Suppressor macrophage treated with lipopolysaccharide for 4 hours (primary cell): ENCODE results near the gene UXT.

Experiments
- DNase-seq: peaks from one replicate; pipeline ENCODE4 v3.0.0-alpha.2; 2020

UXT gene

DNA sequence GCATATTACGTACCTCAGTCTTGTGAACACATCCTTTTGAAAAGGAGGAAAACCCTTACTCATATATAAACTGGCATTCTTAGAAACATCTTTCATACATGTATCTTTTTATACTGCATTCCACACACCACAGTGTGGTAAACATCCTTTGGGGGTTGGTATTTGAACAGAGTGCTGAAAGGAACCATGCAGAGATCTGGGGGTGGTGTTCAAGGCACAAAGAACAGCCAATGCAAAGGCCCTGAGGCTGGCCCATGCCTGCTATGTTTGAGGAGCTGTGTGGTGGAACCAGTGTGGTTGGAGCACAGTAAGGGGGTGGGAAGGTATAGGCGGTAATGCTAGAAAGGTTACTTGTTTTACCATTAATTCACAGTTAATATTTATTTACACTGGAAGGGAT is 10.6 kb downstream of the UXT start:
- DNase-seq = no peak

DNA sequence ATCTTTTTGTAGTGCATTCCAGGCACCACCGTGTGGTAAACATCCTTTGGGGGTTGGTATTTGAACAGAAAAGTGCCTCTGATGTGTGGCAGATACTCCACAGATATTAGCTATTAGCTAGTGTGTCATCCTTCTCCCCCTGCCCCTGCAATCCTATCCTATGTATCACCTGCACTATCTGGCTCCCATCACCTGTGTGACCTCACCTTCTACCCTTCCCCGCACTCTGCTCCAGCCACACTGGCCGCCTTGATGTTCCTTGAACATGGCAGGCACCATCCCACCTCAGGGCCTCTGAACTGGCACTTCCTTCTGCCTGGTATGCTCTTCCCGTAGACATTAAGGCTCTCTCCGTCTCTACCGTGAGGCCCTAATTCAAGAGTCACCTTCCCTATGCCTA is 12.3 kb downstream of the UXT start:
- no peak for DNase-seq

DNA sequence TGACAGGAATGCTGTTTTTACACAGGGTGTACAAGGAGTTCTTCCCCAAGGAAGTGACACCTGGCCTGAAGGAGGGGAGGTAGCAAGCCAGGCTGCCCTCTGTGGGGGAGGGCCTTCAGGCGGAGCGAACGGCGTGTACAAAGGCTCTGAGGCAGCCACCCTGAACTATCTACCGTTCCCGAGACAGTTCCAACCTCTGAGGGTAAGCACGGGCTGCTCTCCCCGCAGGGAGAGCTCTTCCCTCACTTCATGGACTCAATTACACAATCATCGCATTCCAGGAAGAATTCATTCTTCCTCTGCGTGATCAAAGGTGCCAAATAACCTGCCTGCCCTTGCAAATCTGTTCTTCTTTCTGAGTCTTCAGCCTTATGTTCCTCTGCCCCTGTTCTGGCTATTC is 13.4 kb downstream of the UXT start:
- no peak for DNase-seq

GRCh38 chrX:47644557-47645091 is 14.4 kb downstream of the UXT start:
- no peak for DNase-seq

DNA sequence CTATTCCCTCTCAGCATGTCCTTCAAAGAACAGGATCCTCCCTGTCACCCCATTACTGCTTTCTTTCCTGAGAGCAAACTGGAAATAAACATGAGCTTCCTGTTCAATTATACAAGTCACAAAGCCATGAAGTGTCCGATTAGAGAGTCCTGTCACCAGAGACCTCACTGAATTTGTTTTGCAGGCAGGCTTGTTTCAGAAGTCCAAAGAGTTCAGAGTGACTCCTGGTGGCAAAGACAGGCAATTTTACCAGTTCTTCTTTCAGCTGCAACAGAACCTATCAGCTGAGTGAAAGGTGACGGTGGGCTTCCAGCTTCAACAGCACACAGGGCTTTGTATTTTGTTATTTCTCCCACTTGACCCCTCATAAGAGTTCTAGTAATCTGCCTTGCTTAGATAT is 15.1 kb downstream of the UXT start:
- DNase-seq = no peak

GRCh38 chrX:47638816-47639215 is 20.2 kb downstream of the UXT start:
- DNase-seq = no peak

DNA sequence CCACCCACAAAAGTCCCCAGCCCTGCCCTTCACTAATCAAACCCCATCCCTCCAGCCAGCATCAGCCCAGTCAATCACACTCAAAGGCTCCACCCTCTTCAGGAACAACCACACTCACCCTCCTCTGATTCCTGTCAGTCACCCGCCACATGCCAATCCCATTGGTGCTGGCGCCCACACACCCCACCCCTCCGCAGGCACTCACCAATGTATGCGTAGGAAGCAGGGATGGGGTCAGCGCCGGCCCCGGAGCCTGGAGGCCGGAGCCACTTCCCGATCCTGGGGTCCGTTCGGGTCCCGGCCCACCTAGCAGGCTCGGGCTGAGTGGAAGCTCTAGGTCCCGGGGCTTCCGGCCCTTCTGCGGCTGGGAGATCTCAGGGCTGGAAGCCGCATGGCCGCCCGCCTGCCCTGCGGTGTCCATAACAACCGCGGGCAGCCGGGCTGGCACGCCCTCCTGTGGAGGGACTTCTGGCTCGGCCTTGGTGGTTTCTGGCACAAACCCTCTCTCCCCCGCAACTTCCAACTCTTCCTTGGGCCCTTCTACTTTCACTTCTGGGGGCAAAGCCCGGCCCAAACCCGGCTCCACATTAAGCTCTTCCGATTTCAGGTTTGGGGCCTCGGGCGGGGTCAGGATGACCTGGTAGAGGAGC is 21.3 kb downstream of the UXT start:
- peak; percentile 76 for DNase-seq

DNA sequence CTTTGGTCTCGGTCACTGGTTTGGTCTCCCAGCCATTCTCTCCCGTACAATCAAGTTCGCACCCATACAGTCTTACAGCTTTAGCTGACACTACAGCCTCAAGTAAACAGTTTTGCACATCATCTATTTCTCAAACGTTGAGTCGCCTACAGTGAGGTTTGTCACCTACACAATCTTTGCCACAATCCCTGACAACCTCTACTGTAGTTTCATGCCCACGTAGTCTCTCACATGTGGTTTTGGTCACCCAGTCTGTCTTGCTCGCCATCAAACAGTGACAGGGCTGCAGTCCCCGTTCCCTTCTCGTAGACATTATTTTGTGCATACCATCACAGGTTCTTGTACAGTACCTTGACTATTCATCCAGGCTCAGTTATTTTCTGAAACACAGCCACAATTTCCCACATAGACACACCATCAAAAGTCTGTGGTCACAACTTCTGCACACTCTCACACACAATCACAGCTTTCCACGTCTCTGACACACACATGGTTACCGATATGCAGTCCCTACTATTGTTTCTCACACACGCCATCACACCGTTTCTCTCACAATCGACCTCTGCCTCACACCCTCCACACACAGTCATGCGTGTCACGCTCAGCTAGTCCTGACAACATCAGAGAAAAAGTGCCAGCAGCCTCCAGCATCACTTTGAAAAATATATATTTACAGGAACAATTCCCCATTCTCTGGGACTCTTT is 24.0 kb downstream of the UXT start:
- no peak for DNase-seq

GRCh38 chrX:47633689-47634590 is 25.0 kb downstream of the UXT start:
- peak; percentile 89 for DNase-seq

GRCh38 chrX:47632666-47633065 is 26.3 kb downstream of the UXT start:
- DNase-seq = peak; percentile 80

GRCh38 chrX:47631676-47632075 is 27.3 kb downstream of the UXT start:
- no peak for DNase-seq

GRCh38 chrX:47629419-47630200 is 29.4 kb downstream of the UXT start, which contains the start of gene CFP:
Gene CFP, minus strand, starts transcription at chrX:47629930. Its CDS starts 86 bp downstream, at chrX:47629844.
- no peak for DNase-seq

DNA sequence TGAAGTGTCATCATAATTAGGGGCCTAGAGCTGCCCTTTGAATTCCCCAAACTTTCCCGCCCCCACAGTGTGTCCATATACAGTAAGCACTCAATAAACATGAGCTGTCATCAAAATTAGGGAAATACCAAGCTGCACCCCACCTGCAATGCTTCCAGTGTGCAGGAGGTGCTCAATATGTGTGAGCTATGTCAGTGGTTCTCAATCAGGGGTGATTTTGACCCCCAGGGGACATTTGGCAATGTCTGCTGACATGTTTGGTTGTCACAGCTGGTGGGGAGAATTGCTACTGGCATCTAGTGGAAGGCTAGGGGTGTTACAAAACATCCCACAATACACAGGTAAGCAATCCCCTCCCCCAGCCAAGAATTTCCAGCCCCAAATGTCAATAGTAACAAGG is 30.0 kb downstream of the UXT start:
- peak; percentile 38 for DNase-seq

DNA sequence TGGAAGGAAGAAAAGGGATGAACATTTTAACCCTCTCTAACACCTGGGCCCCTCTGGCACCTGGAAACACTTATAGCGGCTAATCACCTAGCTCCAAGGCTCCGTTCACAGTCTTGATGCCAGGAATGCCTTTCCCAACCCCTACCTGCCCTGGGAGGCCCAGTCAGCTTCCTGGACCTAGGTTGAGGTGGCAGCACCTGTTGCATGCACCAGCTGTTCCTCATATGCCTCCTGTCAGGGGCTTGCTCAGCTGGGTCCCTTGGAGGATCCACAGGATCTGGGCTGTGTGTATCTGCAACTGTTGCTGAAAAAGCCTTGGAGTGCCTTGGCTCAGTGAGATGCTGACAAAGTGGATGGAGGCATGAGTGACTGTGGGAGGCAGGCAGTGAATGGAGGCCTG is 33.6 kb downstream of the UXT start:
- no peak for DNase-seq

- DNase-seq = peak; percentile 58
Measured at GRCh38 chrX:47623540-47624027, 35.4 kb downstream of the UXT start.

- no peak for DNase-seq
Measured at GRCh38 chrX:47621851-47622250, 37.1 kb downstream of the UXT start.

- DNase-seq = no peak
Measured at GRCh38 chrX:47620303-47620685, 38.7 kb downstream of the UXT start.

DNA sequence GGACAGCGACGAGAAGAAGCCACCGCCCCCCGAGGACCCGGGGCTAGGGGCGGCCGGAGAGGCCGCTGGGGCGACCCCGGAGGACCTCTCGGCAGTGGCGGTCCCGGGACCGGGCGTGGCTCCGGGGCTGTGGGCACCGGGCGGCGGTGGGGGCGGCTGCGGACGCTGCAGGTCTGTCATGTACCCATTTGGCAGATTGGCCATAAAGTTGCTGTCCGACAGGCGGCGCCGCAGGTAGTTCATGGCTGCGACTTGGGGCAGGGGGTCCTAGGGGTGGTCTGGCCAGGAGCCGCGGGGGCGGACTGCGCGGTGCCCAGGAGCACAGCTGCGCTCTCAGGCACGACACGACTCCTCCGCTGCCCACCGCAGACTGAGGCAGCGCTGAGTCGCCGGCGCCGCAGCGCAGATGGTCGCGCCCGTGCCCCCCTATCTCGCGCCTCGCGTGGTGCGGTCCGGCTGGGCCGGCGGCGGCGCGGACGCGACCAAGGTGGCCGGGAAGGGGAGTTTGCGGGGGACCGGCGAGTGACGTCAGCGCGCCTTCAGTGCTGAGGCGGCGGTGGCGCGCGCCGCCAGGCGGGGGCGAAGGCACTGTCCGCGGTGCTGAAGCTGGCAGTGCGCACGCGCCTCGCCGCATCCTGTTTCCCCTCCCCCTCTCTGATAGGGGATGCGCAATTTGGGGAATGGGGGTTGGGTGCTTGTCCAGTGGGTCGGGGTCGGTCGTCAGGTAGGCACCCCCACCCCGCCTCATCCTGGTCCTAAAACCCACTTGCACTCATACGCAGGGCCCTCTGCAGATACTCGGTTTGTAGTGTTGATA is 39.3 kb downstream of the UXT start, which contains the start of gene SYN1:
TSS of gene SYN1 (minus strand) at position 372 of the 817 bp plus-strand sequence. CDS start at position 243, 129 bp downstream.
- peak; percentile 85 for DNase-seq

GRCh38 chrX:47618923-47619485 is 40.0 kb downstream of the UXT start:
- no peak for DNase-seq

DNA sequence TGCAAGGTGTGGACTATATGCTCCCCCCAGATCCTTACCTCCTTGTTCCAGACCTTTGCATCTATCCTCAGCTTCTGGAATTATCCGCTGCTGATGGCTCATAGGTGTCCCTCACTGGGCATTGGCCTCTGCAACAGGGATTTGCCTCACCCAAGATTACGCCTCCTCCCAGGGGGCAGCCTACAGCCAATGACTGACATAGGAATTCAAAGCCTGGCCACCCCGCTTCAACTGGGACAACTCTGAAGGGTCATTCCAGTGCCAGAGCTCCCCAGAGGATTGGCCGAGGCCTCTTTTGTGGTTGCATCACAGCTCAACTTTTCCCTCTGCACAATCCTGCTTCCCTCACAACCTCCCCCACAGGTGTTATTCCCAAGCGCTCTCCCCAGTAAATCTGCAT is 44.4 kb downstream of the UXT start:
- no peak for DNase-seq

GRCh38 chrX:47613082-47613481 is 45.9 kb downstream of the UXT start:
- DNase-seq = no peak
